SH-SY5Y (cell line): ENCODE results near the gene LTBP1.

ENCODE experiments used
- GATA2 ChIP-seq: IDR thresholded peaks from 2 replicates; pipeline ENCODE4 v1.6.1; 2011; ENCODE audit warnings: mild to moderate bottlenecking, low read depth, low read length
- GATA3 ChIP-seq: IDR thresholded peaks from 2 replicates; pipeline ENCODE4 v1.6.1; 2011; ENCODE audit warnings: low read depth, mild to moderate bottlenecking, low read length, moderate library complexity

- TF ChIP-seq GATA2 = no peak
- no peak for TF ChIP-seq GATA3
Measured at GRCh38 chr2:33034784-33035183, 88.0 kb downstream of the LTBP1 start.
